Medulla oblongata (tissue), 1 donor: ENCODE data around the gene CNNM3.

Experiments used
- DNase-seq: peaks from one replicate; pipeline ENCODE4 v3.0.0-alpha.2; 2015; ENCODE audit errors: extremely low spot score

Gene CNNM3

GRCh38 chr2:96863575-96864342 lies 47.7 kb downstream of the CNNM3 start:
- DNase-seq: no peak

- DNase-seq: no peak
Measured at GRCh38 chr2:96864343-96865091, 48.4 kb downstream of the CNNM3 start.

- DNase-seq: no peak
Measured at GRCh38 chr2:96865654-96866053, 49.6 kb downstream of the CNNM3 start.

- no peak for DNase-seq
Measured at GRCh38 chr2:96866149-96866548, 50.1 kb downstream of the CNNM3 start.

GRCh38 chr2:96866586-96866985 lies 50.5 kb downstream of the CNNM3 start:
- DNase-seq: no peak

GRCh38 chr2:96866986-96867755 lies 51.1 kb downstream of the CNNM3 start:
- no peak for DNase-seq

GRCh38 chr2:96867756-96868554 lies 51.9 kb downstream of the CNNM3 start:
- peak; percentile 43 for DNase-seq

GRCh38 chr2:96868555-96869280 lies 52.6 kb downstream of the CNNM3 start:
- DNase-seq: peak; percentile 80

- DNase-seq: peak; percentile 50
Measured at GRCh38 chr2:96869281-96869821, 53.3 kb downstream of the CNNM3 start.

- DNase-seq: peak; percentile 84
Measured at GRCh38 chr2:96869822-96870625, 54.0 kb downstream of the CNNM3 start, which contains the start of gene SEMA4C. TSS of gene SEMA4C (minus strand) at chr2:96870080. CDS start at chr2:96867886, 2,194 bp downstream.

- DNase-seq: peak; percentile 92
Measured at GRCh38 chr2:96870626-96871255, 54.7 kb downstream of the CNNM3 start.

- DNase-seq: no peak
Measured at GRCh38 chr2:96872591-96873349, 56.7 kb downstream of the CNNM3 start.

- DNase-seq: peak; percentile 73
Measured at GRCh38 chr2:96873651-96874096, 57.6 kb downstream of the CNNM3 start.

- DNase-seq: no peak
Measured at GRCh38 chr2:96874198-96874831, 58.2 kb downstream of the CNNM3 start.

- DNase-seq: peak; percentile 81
Measured at GRCh38 chr2:96875498-96876268, 59.6 kb downstream of the CNNM3 start.

- no peak for DNase-seq
Measured at GRCh38 chr2:96876269-96877041, 60.4 kb downstream of the CNNM3 start.
